K562 (cell line): ENCODE results near the gene DHTKD1. TPM values are rescaled to one million over a fixed set of nuclear protein-coding genes. Genes with fewer than 3 reads are reported as not detected.

ENCODE experiments used
- ARNT ChIP-seq, 2 experiments: fragments of 450-650 bp; IDR thresholded peaks; 2 replicates each; pipeline ENCODE4 v1.6.1; 2016; ENCODE audit warnings: mild to moderate bottlenecking in 1 of 2
- DDX20 ChIP-seq: fragments of 450-650 bp; IDR thresholded peaks from 2 replicates; pipeline ENCODE4 v1.6.1; 2016; ENCODE audit warnings: missing genetic modification characterization, low read depth, mild to moderate bottlenecking, missing compliant biosample characterization, moderate library complexity
- EHMT2 ChIP-seq: fragments of 450-650 bp; IDR thresholded peaks from 2 replicates; pipeline ENCODE4 v1.6.1; 2018; ENCODE audit warnings: antibody characterized with exemption
- HDAC6 ChIP-seq: IDR thresholded peaks from 2 replicates; pipeline ENCODE4 v1.6.1; 2012; ENCODE audit warnings: low read depth, mild to moderate bottlenecking, control low read depth, inconsistent platforms, low read length, moderate library complexity
- JUNB ChIP-seq: fragments of 450-650 bp; formaldehyde crosslinking; conservative IDR thresholded peaks from 2 replicates; pipeline ENCODE4 v1.4.0; 2020; ENCODE audit warnings: mild to moderate bottlenecking
- MAZ ChIP-seq, 2 experiments: fragments of 450-650 bp in 1 of 2; sonication (generic) in 1 of 2; formaldehyde crosslinking; IDR thresholded peaks in 1 of 2; conservative IDR thresholded peaks in 1 of 2; 2 replicates each; pipeline versions ENCODE4 v1.4.0 to v1.5.0; 2020; ENCODE audit warnings: mild to moderate bottlenecking in 1 of 2, missing genetic modification reagents in 1 of 2
- PML ChIP-seq: IDR thresholded peaks from 2 replicates; pipeline ENCODE4 v1.6.1; 2012; ENCODE audit warnings: low read length, inconsistent platforms
- POLR2G ChIP-seq: fragments of 200-400 bp; formaldehyde crosslinking; IDR thresholded peaks from 2 replicates; pipeline ENCODE4 v1.6.1; 2017; ENCODE audit warnings: low read depth, mild to moderate bottlenecking, antibody characterized with exemption, low read length, moderate library complexity
- RAD51 ChIP-seq: fragments of 450-650 bp; IDR thresholded peaks from 2 replicates; pipeline ENCODE4 v1.7.1; 2016; ENCODE audit warnings: low read depth, mild to moderate bottlenecking, borderline replicate concordance
- SLC30A9 ChIP-seq: fragments of 250-450 bp; sonication (Bioruptor Pico); IDR thresholded peaks from 2 replicates; pipeline ENCODE4 v1.8.0; 2022; ENCODE audit warnings: mild to moderate bottlenecking, moderate library complexity
- SMAD3 ChIP-seq: fragments of 450-650 bp; formaldehyde crosslinking; conservative IDR thresholded peaks from 2 replicates; pipeline ENCODE4 v1.4.0; 2020; ENCODE audit warnings: mild to moderate bottlenecking
- ZFPM2 ChIP-seq: fragments of 250-450 bp; sonication (Bioruptor Pico); IDR thresholded peaks from 2 replicates; pipeline ENCODE4 v1.5.1; 2022; ENCODE audit warnings: mild to moderate bottlenecking
- ZKSCAN8 ChIP-seq: fragments of 200-800 bp; sonication (Bioruptor generic); IDR thresholded peaks from 2 replicates; pipeline ENCODE4 v1.6.1; 2016; ENCODE audit warnings: missing genetic modification characterization, missing compliant biosample characterization
- ZNF384 ChIP-seq: IDR thresholded peaks from 2 replicates; pipeline ENCODE4 v1.6.1; 2012; ENCODE audit warnings: low read depth, low read length, improper control_type of control experiment
- ZNF431 ChIP-seq: sonication (generic); formaldehyde crosslinking; IDR thresholded peaks from 2 replicates; pipeline ENCODE4 v1.8.0; 2022; ENCODE audit warnings: mild to moderate bottlenecking, missing genetic modification reagents
- polyA plus RNA-seq, 8 experiments: library from polyadenylated mRNA; depleted of rRNA in 4 of 8; stranded (reverse) in 5 of 8; unstranded in 3 of 8; fragments of >200 nt; fragmentation: Nextera tagmentation in 2 of 8; fragmentation: Illumina TruSeq in 1 of 8; extraction: Ambion mirVana in 2 of 8; extraction: Trizol in 1 of 8; gene quantifications; 2 replicates each; pipeline versions ENCODE4 v1.2.1 to v1.2.3, GENCODE V29; 2011 to 2014; ENCODE audit warnings: inconsistent platforms in 1 of 8, missing spikeins in 1 of 8
- total RNA-seq, 7 experiments: library from RNA; depleted of rRNA in 6 of 7; stranded (reverse); fragments of >200 nt in 6 of 7; fragmentation: Illumina TruSeq in 2 of 7; extraction: Trizol in 2 of 7; gene quantifications; 2 replicates each; pipeline versions ENCODE4 v1.2.1 to v1.2.3, GENCODE V29; 2011 to 2021; ENCODE audit warnings: low replicate concordance in 1 of 7
- TF ChIP-seq, protein P1 (sequence below): sonication (generic); formaldehyde crosslinking; IDR thresholded peaks from 2 replicates; pipeline ENCODE4 v1.8.1; 2022; ENCODE audit warnings: missing genetic modification reagents
- TF ChIP-seq, protein P2 (sequence below): sonication (generic); formaldehyde crosslinking; IDR thresholded peaks from 2 replicates; pipeline ENCODE4 v1.8.1; 2023; ENCODE audit warnings: mild to moderate bottlenecking, missing genetic modification reagents
- TF ChIP-seq, protein P3 (sequence below): fragments of 250-450 bp; sonication (Bioruptor Pico); IDR thresholded peaks from 2 replicates; pipeline ENCODE4 v1.5.0; 2021
- TF ChIP-seq, protein P4 (sequence below): sonication (generic); formaldehyde crosslinking; IDR thresholded peaks from 2 replicates; pipeline ENCODE4 v1.9.0; 2022; ENCODE audit warnings: mild to moderate bottlenecking, missing genetic modification reagents
- TF ChIP-seq, protein P5 (sequence below): fragments of 450-650 bp; IDR thresholded peaks from 2 replicates; pipeline ENCODE4 v1.6.1; 2016; ENCODE audit warnings: mild to moderate bottlenecking

DHTKD1 gene
- total and polyA plus RNA-seq, 9 of the 15 experiments (the other 6 are each of a cell fraction or from before 2014, with no cell fraction given), result 3.1 to 19.7 (median 6.8) TPM

DNA sequence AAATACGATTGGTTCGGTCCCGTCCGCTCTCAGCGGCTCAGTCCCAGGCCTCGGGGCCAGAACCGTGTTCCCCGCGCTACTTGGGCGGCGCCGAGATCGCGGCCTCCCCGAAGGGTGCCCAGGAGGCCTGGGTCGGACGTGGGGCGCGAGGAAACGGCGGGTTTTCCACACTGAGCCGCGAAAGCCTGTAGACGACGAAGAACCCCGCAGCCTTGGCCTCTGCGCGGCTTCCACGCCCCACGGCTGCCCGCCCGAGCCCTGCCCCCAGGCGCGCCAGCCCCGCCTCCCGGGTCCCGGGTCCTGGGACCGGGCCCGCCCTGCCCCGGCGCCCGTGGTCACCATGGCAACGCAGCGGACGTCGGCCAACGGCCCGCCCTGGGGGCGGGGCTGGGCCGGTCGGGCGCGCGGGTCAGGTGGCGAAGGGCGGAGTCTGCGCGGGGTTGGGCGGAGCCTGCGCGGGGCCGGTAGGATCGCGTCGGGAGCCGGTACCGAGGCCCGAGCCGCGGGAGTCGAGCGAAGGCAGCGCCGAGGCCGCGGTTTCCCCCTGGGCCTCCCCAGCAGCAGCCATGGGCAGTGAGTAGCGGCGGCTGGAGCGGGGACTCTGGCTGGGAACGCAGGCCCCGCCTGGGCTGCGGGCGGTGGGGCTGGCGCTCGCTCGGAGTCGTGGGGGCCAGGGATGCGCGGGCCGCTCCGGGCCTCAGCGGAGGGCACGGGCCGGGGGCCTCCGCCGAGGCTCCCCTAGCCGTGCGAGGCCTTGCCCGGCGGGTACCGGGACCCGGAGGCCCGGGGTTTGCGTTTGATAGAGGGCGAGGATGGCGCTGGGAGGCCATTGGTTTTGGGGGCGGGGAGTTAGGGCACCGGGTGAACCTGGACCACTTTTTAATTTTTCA is 60.7 kb downstream of the DHTKD1 start, which contains the start of gene SEC61A2 (continued):
- TF ChIP-seq, protein P1, sequence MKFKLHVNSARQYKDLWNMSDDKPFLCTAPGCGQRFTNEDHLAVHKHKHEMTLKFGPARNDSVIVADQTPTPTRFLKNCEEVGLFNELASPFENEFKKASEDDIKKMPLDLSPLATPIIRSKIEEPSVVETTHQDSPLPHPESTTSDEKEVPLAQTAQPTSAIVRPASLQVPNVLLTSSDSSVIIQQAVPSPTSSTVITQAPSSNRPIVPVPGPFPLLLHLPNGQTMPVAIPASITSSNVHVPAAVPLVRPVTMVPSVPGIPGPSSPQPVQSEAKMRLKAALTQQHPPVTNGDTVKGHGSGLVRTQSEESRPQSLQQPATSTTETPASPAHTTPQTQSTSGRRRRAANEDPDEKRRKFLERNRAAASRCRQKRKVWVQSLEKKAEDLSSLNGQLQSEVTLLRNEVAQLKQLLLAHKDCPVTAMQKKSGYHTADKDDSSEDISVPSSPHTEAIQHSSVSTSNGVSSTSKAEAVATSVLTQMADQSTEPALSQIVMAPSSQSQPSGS, result no peak
- peak; percentile 91 for TF ChIP-seq POLR2G
- no peak for TF ChIP-seq RAD51
- TF ChIP-seq PML, result no peak
- no peak for TF ChIP-seq ZKSCAN8 (CRISPR knock-in tag)
- TF ChIP-seq ARNT (IDR thresholded peaks at IDR 0.05), result no peak
- TF ChIP-seq, protein P2, sequence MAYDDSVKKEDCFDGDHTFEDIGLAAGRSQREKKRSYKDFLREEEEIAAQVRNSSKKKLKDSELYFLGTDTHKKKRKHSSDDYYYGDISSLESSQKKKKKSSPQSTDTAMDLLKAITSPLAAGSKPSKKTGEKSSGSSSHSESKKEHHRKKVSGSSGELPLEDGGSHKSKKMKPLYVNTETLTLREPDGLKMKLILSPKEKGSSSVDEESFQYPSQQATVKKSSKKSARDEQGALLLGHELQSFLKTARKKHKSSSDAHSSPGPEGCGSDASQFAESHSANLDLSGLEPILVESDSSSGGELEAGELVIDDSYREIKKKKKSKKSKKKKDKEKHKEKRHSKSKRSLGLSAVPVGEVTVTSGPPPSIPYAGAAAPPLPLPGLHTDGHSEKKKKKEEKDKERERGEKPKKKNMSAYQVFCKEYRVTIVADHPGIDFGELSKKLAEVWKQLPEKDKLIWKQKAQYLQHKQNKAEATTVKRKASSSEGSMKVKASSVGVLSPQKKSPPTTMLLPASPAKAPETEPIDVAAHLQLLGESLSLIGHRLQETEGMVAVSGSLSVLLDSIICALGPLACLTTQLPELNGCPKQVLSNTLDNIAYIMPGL, result 0 out of 2 replicates have a peak, but pooled peaks have one; percentile 33
- no peak for TF ChIP-seq DDX20 (tag)
- TF ChIP-seq JUNB, result no peak
- peak; percentile 55 to 60; a peak in 3 of 4 replicates for TF ChIP-seq MAZ (CRISPR knock-in tag; conservative IDR thresholded peaks at IDR 0.05 in 1 of 2, IDR thresholded peaks at IDR 0.05 in 1 of 2)
- no peak for TF ChIP-seq ZFPM2 (CRISPR knock-in tag)
- TF ChIP-seq, protein P3, sequence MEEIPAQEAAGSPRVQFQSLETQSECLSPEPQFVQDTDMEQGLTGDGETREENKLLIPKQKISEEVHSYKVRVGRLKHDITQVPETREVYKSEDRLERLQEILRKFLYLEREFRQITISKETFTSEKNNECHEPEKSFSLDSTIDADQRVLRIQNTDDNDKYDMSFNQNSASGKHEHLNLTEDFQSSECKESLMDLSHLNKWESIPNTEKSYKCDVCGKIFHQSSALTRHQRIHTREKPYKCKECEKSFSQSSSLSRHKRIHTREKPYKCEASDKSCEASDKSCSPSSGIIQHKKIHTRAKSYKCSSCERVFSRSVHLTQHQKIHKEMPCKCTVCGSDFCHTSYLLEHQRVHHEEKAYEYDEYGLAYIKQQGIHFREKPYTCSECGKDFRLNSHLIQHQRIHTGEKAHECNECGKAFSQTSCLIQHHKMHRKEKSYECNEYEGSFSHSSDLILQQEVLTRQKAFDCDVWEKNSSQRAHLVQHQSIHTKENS, result no peak
- TF ChIP-seq, protein P4, sequence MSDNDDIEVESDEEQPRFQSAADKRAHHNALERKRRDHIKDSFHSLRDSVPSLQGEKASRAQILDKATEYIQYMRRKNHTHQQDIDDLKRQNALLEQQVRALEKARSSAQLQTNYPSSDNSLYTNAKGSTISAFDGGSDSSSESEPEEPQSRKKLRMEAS, result no peak
- no peak for TF ChIP-seq ZNF431
- TF ChIP-seq, protein P5, sequence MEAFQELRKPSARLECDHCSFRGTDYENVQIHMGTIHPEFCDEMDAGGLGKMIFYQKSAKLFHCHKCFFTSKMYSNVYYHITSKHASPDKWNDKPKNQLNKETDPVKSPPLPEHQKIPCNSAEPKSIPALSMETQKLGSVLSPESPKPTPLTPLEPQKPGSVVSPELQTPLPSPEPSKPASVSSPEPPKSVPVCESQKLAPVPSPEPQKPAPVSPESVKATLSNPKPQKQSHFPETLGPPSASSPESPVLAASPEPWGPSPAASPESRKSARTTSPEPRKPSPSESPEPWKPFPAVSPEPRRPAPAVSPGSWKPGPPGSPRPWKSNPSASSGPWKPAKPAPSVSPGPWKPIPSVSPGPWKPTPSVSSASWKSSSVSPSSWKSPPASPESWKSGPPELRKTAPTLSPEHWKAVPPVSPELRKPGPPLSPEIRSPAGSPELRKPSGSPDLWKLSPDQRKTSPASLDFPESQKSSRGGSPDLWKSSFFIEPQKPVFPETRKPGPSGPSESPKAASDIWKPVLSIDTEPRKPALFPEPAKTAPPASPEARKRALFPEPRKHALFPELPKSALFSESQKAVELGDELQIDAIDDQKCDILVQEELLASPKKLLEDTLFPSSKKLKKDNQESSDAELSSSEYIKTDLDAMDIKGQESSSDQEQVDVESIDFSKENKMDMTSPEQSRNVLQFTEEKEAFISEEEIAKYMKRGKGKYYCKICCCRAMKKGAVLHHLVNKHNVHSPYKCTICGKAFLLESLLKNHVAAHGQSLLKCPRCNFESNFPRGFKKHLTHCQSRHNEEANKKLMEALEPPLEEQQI, result no peak
- no peak for TF ChIP-seq SLC30A9 (CRISPR knock-in tag)
- TF ChIP-seq SMAD3 (CRISPR knock-in tag), result no peak
- TF ChIP-seq EHMT2, result no peak
- TF ChIP-seq ZNF384, result peak; percentile 79
- no peak for TF ChIP-seq HDAC6
